BE2C (cell line): ENCODE measurements around the gene CFAP299.

Experiments
- DNase-seq: peaks from one replicate; pipeline ENCODE4 v3.0.0-alpha.2; 2020
- H3K27me3 ChIP-seq: fragments of 250-450 bp; sonication (Bioruptor Pico); 2 replicates; pipeline ENCODE4 v1.5.1; 2020; ENCODE audit warnings: mild to moderate bottlenecking
- H3K36me3 ChIP-seq: fragments of 250-450 bp; sonication (Bioruptor Pico); 2 replicates; pipeline ENCODE4 v1.5.1; 2020; ENCODE audit warnings: mild to moderate bottlenecking
- H3K4me1 ChIP-seq: fragments of 250-450 bp; sonication (Bioruptor Pico); 2 replicates; pipeline ENCODE4 v1.5.1; 2020
- H3K4me3 ChIP-seq: 2 replicates; pipeline ENCODE4 v1.5.1; 2011; ENCODE audit warnings: low read depth, low read length
- H3K9me3 ChIP-seq: fragments of 250-450 bp; sonication (Bioruptor Pico); 2 replicates; pipeline ENCODE4 v1.5.1; 2020
- TF ChIP-seq, protein P1 (sequence below): IDR thresholded peaks from 2 replicates; pipeline ENCODE4 v1.5.1; 2012; ENCODE audit warnings: mild to moderate bottlenecking, low read depth, low read length

Gene CFAP299

DNA sequence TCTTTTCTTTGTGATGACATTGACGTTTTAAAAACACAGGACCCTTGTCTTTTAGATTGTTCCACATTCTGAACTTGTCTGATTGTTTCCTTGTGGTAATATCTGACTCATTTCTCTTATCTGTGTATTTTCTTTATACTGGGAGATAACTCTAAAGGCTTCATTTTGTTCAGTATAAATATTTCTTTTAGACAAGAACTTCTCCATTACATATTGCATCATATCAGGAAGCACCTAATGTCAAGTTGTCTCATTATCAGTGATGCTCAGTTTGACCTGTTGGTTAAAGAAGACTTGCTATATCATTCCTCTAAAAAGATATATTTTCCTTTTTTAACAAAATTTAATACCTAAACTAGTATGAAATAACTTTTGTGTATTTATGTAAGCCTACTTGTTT is 542.7 kb downstream of the CFAP299 start:
- Histone ChIP-seq H3K36me3 (no peaks in the 10 kb centered on the region), H3K27me3 (no peaks in the 10 kb centered on the region), H3K9me3 (no peaks in the 10 kb centered on the region), H3K4me3 (no peak overlapping the region), H3K4me1 (no peaks in the 10 kb centered on the region)
- TF ChIP-seq, protein P1, sequence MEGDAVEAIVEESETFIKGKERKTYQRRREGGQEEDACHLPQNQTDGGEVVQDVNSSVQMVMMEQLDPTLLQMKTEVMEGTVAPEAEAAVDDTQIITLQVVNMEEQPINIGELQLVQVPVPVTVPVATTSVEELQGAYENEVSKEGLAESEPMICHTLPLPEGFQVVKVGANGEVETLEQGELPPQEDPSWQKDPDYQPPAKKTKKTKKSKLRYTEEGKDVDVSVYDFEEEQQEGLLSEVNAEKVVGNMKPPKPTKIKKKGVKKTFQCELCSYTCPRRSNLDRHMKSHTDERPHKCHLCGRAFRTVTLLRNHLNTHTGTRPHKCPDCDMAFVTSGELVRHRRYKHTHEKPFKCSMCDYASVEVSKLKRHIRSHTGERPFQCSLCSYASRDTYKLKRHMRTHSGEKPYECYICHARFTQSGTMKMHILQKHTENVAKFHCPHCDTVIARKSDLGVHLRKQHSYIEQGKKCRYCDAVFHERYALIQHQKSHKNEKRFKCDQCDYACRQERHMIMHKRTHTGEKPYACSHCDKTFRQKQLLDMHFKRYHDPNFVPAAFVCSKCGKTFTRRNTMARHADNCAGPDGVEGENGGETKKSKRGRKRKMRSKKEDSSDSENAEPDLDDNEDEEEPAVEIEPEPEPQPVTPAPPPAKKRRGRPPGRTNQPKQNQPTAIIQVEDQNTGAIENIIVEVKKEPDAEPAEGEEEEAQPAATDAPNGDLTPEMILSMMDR = no peak
- DNase-seq = no peak

DNA sequence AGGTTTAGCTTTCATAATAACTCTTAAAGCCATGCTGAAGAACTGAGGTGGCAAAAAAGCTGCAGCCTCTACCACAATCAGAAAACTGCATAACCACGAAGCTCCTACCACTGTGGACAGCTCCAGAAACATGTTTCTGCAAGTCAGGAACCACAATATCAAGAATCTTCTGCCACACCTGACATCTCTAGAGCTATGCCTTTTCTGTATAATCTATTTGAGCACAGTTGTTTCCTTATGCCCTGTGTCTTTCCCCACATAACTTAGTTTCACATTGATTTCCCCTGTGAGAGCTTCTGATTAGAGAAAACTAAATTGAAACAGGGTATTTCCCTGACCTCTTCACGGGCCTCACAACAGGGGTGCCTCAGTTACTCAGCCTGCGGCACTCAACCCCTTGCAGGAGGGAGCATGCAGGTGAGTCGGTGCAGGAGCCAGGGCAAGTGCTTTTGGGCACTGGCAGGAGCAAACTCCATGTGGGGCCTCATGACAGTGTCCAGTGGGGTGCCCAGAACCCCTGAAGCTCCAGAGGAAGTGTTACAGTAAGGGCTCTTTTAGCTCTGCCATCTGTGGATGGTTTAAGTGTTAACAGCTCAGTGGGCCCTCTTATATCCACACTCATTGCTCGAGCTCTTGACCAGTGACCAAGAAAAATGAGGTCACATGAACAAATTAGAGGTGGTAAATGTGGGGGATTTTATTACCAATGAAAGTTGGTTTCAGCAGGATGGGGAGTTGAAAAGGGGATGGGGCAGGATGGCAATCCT is 562.2 kb downstream of the CFAP299 start:
- no peaks in the 10 kb centered on the region for H3K9me3 ChIP-seq
- H3K4me1 ChIP-seq = no peaks in the 10 kb centered on the region
- no peaks in the 10 kb centered on the region for H3K27me3 ChIP-seq
- no peak overlapping the region for H3K4me3 ChIP-seq
- H3K36me3 ChIP-seq = no peaks in the 10 kb centered on the region
- TF ChIP-seq, protein P1 = no peak
- DNase-seq = no peak

DNA sequence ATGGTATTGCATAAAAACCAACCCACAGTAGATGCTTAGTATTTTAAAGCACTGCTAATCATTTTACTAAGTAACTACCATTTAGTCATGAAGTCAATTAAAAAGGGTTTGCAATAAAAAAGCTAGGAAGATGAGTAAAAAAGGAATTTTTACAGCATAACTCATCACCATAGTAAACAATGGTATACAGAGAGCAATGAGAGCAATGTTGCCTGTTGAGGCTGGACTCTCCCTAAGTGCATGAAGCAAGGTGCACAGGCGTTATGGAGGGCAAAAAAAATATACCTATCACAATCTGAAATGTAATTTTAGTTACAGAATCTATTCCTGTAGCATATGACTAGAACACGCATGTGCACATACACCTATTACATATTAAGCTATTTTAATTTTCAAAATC is 565.4 kb downstream of the CFAP299 start:
- no peaks in the 10 kb centered on the region for H3K27me3 ChIP-seq
- no peaks in the 10 kb centered on the region for H3K36me3 ChIP-seq
- no peaks in the 10 kb centered on the region for H3K4me1 ChIP-seq
- TF ChIP-seq, protein P1 = no peak
- H3K9me3 ChIP-seq = no peaks in the 10 kb centered on the region
- no peak overlapping the region for H3K4me3 ChIP-seq
- no peak for DNase-seq

DNA sequence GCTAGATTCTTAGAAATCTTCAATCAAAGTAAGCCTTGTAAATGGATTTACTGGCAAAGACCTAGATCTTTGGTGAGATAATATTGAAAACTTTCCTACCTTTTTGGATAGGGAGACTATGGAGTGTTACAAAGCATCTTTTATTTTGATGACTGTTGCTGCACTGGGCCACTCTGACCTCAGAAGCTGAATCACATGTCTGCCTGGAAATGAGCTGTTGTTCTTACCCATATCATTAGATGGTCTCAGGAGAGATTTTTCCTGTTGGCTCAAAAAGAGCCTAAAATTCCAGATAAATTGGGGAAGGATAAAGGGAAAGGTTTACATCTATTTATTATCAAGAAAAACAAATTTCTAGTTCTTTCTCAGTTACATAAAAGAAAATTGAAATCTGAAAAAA is 567.5 kb downstream of the CFAP299 start:
- H3K9me3 ChIP-seq = no peaks in the 10 kb centered on the region

DNA sequence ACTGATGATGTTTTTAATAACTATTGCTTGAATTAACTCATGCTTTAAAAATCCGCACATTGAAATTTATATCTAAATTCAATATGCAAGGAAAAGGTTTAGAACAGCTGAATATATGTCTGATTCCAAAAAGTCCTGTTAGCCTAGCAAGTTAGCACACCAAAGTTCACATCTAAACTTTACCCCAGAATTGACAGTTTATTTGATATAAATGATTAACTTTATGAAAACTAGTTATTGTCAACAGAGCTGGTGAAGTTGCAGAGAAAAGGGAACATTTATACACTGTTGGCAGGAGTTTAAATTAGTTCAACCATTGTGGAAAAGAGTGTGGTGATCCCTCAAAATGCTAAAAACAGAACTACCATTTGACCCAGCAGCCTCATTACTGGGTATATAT is 574.4 kb downstream of the CFAP299 start:
- TF ChIP-seq, protein P1 = no peak
- no peaks in the 10 kb centered on the region; the same call in 1 of the 2 replicates for H3K9me3 ChIP-seq
- no peak for DNase-seq
- H3K27me3 ChIP-seq = no peaks in the 10 kb centered on the region
- no peaks in the 10 kb centered on the region for H3K36me3 ChIP-seq
- H3K4me3 ChIP-seq = no peak overlapping the region
- no peaks in the 10 kb centered on the region for H3K4me1 ChIP-seq

More for the DNA sequence above, 567.5 kb downstream of the CFAP299 start:
- DNase-seq = no peak
- TF ChIP-seq, protein P1 = no peak
- Histone ChIP-seq H3K27me3 (no peaks in the 10 kb centered on the region), H3K4me3 (no peak overlapping the region), H3K36me3 (no peaks in the 10 kb centered on the region), H3K4me1 (no peaks in the 10 kb centered on the region)

DNA sequence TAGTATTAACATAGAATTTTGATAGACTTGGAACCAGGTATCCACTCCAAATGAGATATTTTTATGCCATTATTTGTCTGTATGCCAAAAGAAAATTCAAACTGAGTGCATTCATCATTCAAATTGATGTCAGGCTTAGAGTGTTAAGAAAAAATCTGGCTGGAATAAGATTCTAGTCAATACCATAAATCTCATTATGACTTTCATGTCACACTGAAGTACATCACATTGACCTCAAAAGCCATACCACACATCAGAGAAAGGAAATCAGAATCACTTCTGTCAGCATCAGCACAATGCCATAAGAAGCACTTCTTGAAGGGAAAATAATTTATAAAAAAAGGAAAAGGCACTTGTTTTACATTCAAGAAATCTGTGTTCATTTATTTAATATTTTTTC is 575.9 kb downstream of the CFAP299 start:
- TF ChIP-seq, protein P1 = no peak
- no peaks in the 10 kb centered on the region; the same call in 1 of the 2 replicates for H3K9me3 ChIP-seq
- no peaks in the 10 kb centered on the region for H3K27me3 ChIP-seq
- H3K36me3 ChIP-seq = no peaks in the 10 kb centered on the region
- no peak for DNase-seq
- no peaks in the 10 kb centered on the region for H3K4me1 ChIP-seq
- no peak overlapping the region for H3K4me3 ChIP-seq
